Kidney (tissue), 14 donors: ENCODE results near the gene PYM1. TPM values are rescaled to one million over a fixed set of nuclear protein-coding genes. Genes with fewer than 3 reads are reported as not detected.
A peak's percentile ranks its signal among the peaks of the same experiment; 100 is the strongest.

Experiments
- DNase-seq, 5 donors: peaks; one replicate each; pipeline ENCODE4 v3.0.0-alpha.2; 2013 to 2020
- FAIRE-seq: peaks from 2 replicates; lab custom pipeline; 2012; peaks lifted over from hg19 to GRCh38; lab: Jason Lieb, UNC
- H3K27ac ChIP-seq, 2 donors: one replicate each; pipeline ENCODE4 v1.7.0; 2013; ENCODE audit warnings: low read depth in 2 of 2, low read length in 2 of 2, inconsistent platforms in 1 of 2
- H3K27me3 ChIP-seq: one replicate; pipeline ENCODE4 v1.7.1; 2013; ENCODE audit warnings: low read length, inconsistent platforms; ENCODE audit not compliant: control insufficient read depth, insufficient read depth
- H3K36me3 ChIP-seq, 3 donors: one replicate each; pipeline versions ENCODE4 v1.7.0 to v1.7.1; 2013; ENCODE audit warnings: low read length in 3 of 3, control low read depth in 1 of 3, inconsistent platforms in 1 of 3; ENCODE audit not compliant: insufficient read depth in 3 of 3, control insufficient read depth in 2 of 3
- H3K4me1 ChIP-seq, 3 donors: one replicate each; pipeline versions ENCODE4 v1.7.0 to v1.7.1; 2013; ENCODE audit warnings: low read length in 3 of 3, inconsistent platforms in 1 of 3, low read depth in 1 of 3; ENCODE audit not compliant: control insufficient read depth in 2 of 3, insufficient read depth in 2 of 3
- H3K4me3 ChIP-seq, 3 donors: one replicate each; pipeline versions ENCODE4 v1.7.0 to v1.8.1; 2013; ENCODE audit warnings: low read length in 3 of 3, control low read depth in 1 of 3, inconsistent platforms in 1 of 3
- H3K9ac ChIP-seq, 3 donors: one replicate each; pipeline versions ENCODE4 v1.7.0 to v1.7.1; 2013; ENCODE audit warnings: low read length in 3 of 3, control low read depth in 1 of 3, inconsistent platforms in 1 of 3
- H3K9me3 ChIP-seq, 3 donors: one replicate each; pipeline versions ENCODE4 v1.7.0 to v1.7.1; 2013; ENCODE audit warnings: low read length in 3 of 3, control low read depth in 1 of 3, inconsistent platforms in 1 of 3; ENCODE audit not compliant: control insufficient read depth in 2 of 3, insufficient read depth in 1 of 3
- intact Hi-C: fragments of 100-400 bp; cut with DNase I; formaldehyde crosslinking; loops from one replicate; pipeline ENCODE4 v1.11.1; 2022
- polyA plus RNA-seq: library from polyadenylated mRNA; stranded (reverse); fragments of 350-450 nt; fragmentation: Illumina TruSeq; extraction: RNeasy Lipid Tissue Mini Kit (QIAGEN cat#74804); gene quantifications from one replicate; pipeline ENCODE4 v1.2.3, GENCODE V29; 2014; ENCODE audit warnings: low read depth, low replicate concordance; ENCODE audit not compliant: insufficient read depth
- total RNA-seq: library from RNA; stranded (reverse); fragmentation: NEBNext Ultra II Directional; extraction: Animal tissue kit (Norgen Biotek cat#: 25700); gene quantifications from one replicate; pipeline ENCODE4 v1.2.1, GENCODE V29; 2021
- TF ChIP-seq, protein P1 (sequence below): IDR thresholded peaks from 3 replicates; pipeline ENCODE4 v1.5.1; 2012; ENCODE audit warnings: mild to moderate bottlenecking, moderate library complexity, borderline replicate concordance; ENCODE audit not compliant: insufficient read depth; ENCODE audit errors: extremely low read depth
- donor health status: control.
- donor health status: control.
- donor health status: control.
- donor health status: control.
- donor health status: control.
- donor health status: DM: yes; HTN: yes; CAD: no.
- donor health status: Normal renal cell carcinoma (clear cell type).

The PYM1 gene
- total and polyA plus RNA-seq, 2 donors from 2014 or later, result 29.0 to 39.7 TPM

- Histone ChIP-seq H3K36me3 (no peaks in the 10 kb centered on the region), H3K4me3 (peak overlapping the region; percentile 11 to 33 (median 25)), H3K27ac (peak overlapping the region in 1 of 2 donors; percentile 24), H3K27me3 (no peaks in the 10 kb centered on the region), H3K9ac (peak overlapping the region in 2 of 3 donors; percentile 37 to 52), H3K9me3 (no peaks in the 10 kb centered on the region), H3K4me1 (peaks cover 0 to 7% (median 0%) of the 10 kb centered on the region in 3 donors)
- intact Hi-C loops, result no loop called here
- peak; percentile 87 to 94 (median 90) for DNase-seq
- TF ChIP-seq, protein P1, sequence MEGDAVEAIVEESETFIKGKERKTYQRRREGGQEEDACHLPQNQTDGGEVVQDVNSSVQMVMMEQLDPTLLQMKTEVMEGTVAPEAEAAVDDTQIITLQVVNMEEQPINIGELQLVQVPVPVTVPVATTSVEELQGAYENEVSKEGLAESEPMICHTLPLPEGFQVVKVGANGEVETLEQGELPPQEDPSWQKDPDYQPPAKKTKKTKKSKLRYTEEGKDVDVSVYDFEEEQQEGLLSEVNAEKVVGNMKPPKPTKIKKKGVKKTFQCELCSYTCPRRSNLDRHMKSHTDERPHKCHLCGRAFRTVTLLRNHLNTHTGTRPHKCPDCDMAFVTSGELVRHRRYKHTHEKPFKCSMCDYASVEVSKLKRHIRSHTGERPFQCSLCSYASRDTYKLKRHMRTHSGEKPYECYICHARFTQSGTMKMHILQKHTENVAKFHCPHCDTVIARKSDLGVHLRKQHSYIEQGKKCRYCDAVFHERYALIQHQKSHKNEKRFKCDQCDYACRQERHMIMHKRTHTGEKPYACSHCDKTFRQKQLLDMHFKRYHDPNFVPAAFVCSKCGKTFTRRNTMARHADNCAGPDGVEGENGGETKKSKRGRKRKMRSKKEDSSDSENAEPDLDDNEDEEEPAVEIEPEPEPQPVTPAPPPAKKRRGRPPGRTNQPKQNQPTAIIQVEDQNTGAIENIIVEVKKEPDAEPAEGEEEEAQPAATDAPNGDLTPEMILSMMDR, result peak; percentile 82
- FAIRE-seq, result no peak
These were observed 12.5 kb upstream of the PYM1 start for GRCh38 chr12:55940065-55940732.

- TF ChIP-seq, protein P1, result no peak
- Histone ChIP-seq H3K27ac (no peak overlapping the region), H3K9me3 (no peaks in the 10 kb centered on the region), H3K4me1 (peaks cover 0 to 7% (median 0%) of the 10 kb centered on the region in 3 donors), H3K36me3 (no peaks in the 10 kb centered on the region), H3K27me3 (peaks cover 5% of the 10 kb centered on the region), H3K9ac (no peak overlapping the region), H3K4me3 (no peak overlapping the region)
- intact Hi-C loops, result no loop called here
- DNase-seq (no peak), FAIRE-seq (no peak)
These were observed 11.3 kb upstream of the PYM1 start for GRCh38 chr12:55938826-55939501.

DNA sequence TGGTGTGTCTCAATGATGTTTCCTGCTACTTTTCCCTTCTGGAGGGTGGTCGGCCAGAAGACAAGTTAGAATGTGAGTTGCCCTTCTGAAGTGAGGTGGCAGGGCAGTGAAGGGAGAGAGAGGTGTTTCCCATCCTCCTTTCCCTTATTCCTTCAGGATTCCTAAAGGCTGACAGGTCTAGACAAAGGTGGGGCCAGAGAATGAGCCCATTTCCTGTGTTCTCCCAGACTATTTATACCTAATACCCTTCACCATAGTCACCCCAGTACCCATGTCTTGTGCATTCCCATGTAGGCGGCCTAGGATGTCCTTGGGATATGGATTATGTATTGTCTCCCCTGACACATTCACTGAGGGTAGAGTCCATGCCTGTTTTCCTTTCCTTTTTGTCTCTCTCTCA, 10.3 kb upstream of the PYM1 start:
- H3K27ac ChIP-seq, result no peak overlapping the region
- DNase-seq (no peak), FAIRE-seq (no peak)
- no peak overlapping the region for H3K9ac ChIP-seq
- H3K27me3 ChIP-seq, result peaks cover 8% of the 10 kb centered on the region
- peaks cover 0 to 9% (median 0%) of the 10 kb centered on the region in 3 donors for H3K4me1 ChIP-seq
- TF ChIP-seq, protein P1, result no peak
- intact Hi-C loops, result no loop called here
- H3K9me3 ChIP-seq, result no peaks in the 10 kb centered on the region
- no peak overlapping the region for H3K4me3 ChIP-seq
- H3K36me3 ChIP-seq, result no peaks in the 10 kb centered on the region
